GM12864 (cell line): ENCODE data around the gene POMGNT1.

Experiments
- DNase-seq: peaks from one replicate; pipeline ENCODE4 v3.0.0-alpha.2; 2011; ENCODE audit warnings: low read depth
- H3K4me3 ChIP-seq: 2 replicates; pipeline ENCODE4 v1.5.1; 2011; ENCODE audit warnings: mild to moderate bottlenecking, low read depth, low read length, control low read depth
- CTCF ChIP-seq: IDR thresholded peaks from 2 replicates; pipeline ENCODE4 v1.5.1; 2011; ENCODE audit warnings: low read depth, mild to moderate bottlenecking, moderate library complexity, low read length, control low read depth, inconsistent platforms; ENCODE audit errors: missing control alignments

Gene POMGNT1

GRCh38 chr1:46193285-46193684 is 4.9 kb downstream of the POMGNT1 start:
- DNase-seq: no peak
- TF ChIP-seq CTCF: no peak

GRCh38 chr1:46192171-46192570 is 6.1 kb downstream of the POMGNT1 start:
- H3K4me3 ChIP-seq: no peak overlapping the region
- DNase-seq: no peak
- TF ChIP-seq CTCF: no peak

More at GRCh38 chr1:46193285-46193684, 4.9 kb downstream of the POMGNT1 start:
- H3K4me3 ChIP-seq: no peak overlapping the region

- TF ChIP-seq CTCF: no peak
- H3K4me3 ChIP-seq: no peak overlapping the region
- no peak for DNase-seq
Measured at GRCh38 chr1:46191033-46191701, 7.1 kb downstream of the POMGNT1 start.

GRCh38 chr1:46190539-46190938 is 7.7 kb downstream of the POMGNT1 start:
- TF ChIP-seq CTCF: no peak
- H3K4me3 ChIP-seq: no peak overlapping the region
- DNase-seq: no peak

- TF ChIP-seq CTCF: no peak
- no peak for DNase-seq
Measured at GRCh38 chr1:46188295-46189030, 9.8 kb downstream of the POMGNT1 start.

GRCh38 chr1:46187106-46187869 is 10.9 kb downstream of the POMGNT1 start:
- no peak for DNase-seq
- no peak overlapping the region for H3K4me3 ChIP-seq
- TF ChIP-seq CTCF: no peak

More at GRCh38 chr1:46188295-46189030, 9.8 kb downstream of the POMGNT1 start:
- H3K4me3 ChIP-seq: no peak overlapping the region
